Measurements from ENCODE around the gene MYH4. TPM values are rescaled to one million over a fixed set of nuclear protein-coding genes. Genes with fewer than 3 reads are reported as not detected.

The MYH4 gene
- polyA plus RNA-seq, 2 of the 4 experiments (the other 2 are of a cell fraction): not detected

- no peak for TF ChIP-seq BHLHE40 (IDR thresholded peaks at IDR 0.05; ENCODE audit: low read depth, low read length)
- no peak for TF ChIP-seq ZFP36 (IDR thresholded peaks at IDR 0.05; ENCODE audit: borderline replicate concordance, partially characterized antibody)
- no peak for TF ChIP-seq MAFK (IDR thresholded peaks at IDR 0.05; ENCODE audit: partially characterized antibody)
- TF ChIP-seq FOSL2 (IDR thresholded peaks at IDR 0.05): no peak
- TF ChIP-seq FOSL2 (CRISPR knock-in tag; IDR thresholded peaks at IDR 0.05): no peak
- TF ChIP-seq EHF (CRISPR knock-in tag; IDR thresholded peaks at IDR 0.05): no peak
- TF ChIP-seq USF2 (IDR thresholded peaks at IDR 0.05): no peak
- no peak for TF ChIP-seq NFE2L2 (conservative IDR thresholded peaks at IDR 0.05; ENCODE audit: low read length)
- no peak for TF ChIP-seq JUNB (IDR thresholded peaks at IDR 0.05)
- no peak for TF ChIP-seq NR3C1 (IDR thresholded peaks at IDR 0.05)
- no peak for TF ChIP-seq MYC (IDR thresholded peaks at IDR 0.05; ENCODE audit: borderline replicate concordance, low read length)
- TF ChIP-seq HDAC2 (IDR thresholded peaks at IDR 0.05): no peak
- TF ChIP-seq CBX8 (IDR thresholded peaks at IDR 0.05): no peak
- TF ChIP-seq EHMT2 (IDR thresholded peaks at IDR 0.05; ENCODE audit: low read depth): no peak
- no peak for TF ChIP-seq MAZ (IDR thresholded peaks at IDR 0.05; ENCODE audit: borderline replicate concordance, low read depth, low read length)
- TF ChIP-seq HOXA7 (CRISPR knock-in tag; IDR thresholded peaks at IDR 0.05): no peak
- TF ChIP-seq ZSCAN20 (CRISPR knock-in tag; IDR thresholded peaks at IDR 0.05): no peak
- TF ChIP-seq JUN (IDR thresholded peaks at IDR 0.05): no peak
- CTCF ChIA-PET: no interaction called here
- Histone ChIP-seq H3K9me3 (0 out of 3 replicates have a peak, but pooled peaks cover 3% of the 10 kb centered on the region), H3K27ac (no peak overlapping the region), H3K4me1 (no peaks in the 10 kb centered on the region), H3K4me2 (no peak overlapping the region), H3K4me3 (no peak overlapping the region)
- no peak for FAIRE-seq
- 20% methylated on average over 3 of the region's 3 CpGs for WGBS (ENCODE audit: missing lambda C conversion rate)
- POLR2A ChIA-PET: no interaction called here
- ATAC-seq: no peak
- no peak for DNase-seq (ENCODE audit: low read depth in 1 of 2, low spot score in 1 of 2)
Observed at GRCh38 chr17:10499950-10500349, 30.6 kb upstream of the MYH4 start.

GRCh38 chr17:10492004-10492403 lies 22.6 kb upstream of the MYH4 start:
- Histone ChIP-seq H3K27ac (no peak overlapping the region), H3K9me3 (peaks cover 7% of the 10 kb centered on the region; the same call in 1 of the 3 replicates), H3K4me2 (no peak overlapping the region), H3K4me3 (no peak overlapping the region), H3K4me1 (no peaks in the 10 kb centered on the region)
- no peak for ATAC-seq
- 65% methylated on average over 2 of the region's 2 CpGs for WGBS (ENCODE audit: missing lambda C conversion rate)
- DNase-seq (ENCODE audit: low read depth in 1 of 2, low spot score in 1 of 2): no peak
- ChIA-PET CTCF (interaction anchor here (0.5 kb wide), 1 partner anchor 1717 kb away, joined by 3 read pairs; no protein-coding TSS in a partner anchor), POLR2A (no interaction called here)
- no peak for FAIRE-seq
- TF ChIP-seq E2F6 (IDR thresholded peaks at IDR 0.05; ENCODE audit: borderline replicate concordance, low read depth) (no peak), POLR2AphosphoS2 (conservative IDR thresholded peaks at IDR 0.05; ENCODE audit: low read length) (no peak), RCOR1 (IDR thresholded peaks at IDR 0.05; ENCODE audit: low read depth, low read length) (no peak), MAFK (IDR thresholded peaks at IDR 0.05; ENCODE audit: partially characterized antibody) (peak; percentile 87)

- FAIRE-seq: no peak
- POLR2A ChIA-PET: no interaction called here
- CTCF ChIA-PET: interaction anchor here (1.0 kb wide), 1 partner anchor 25 kb away, joined by 5 read pairs; no protein-coding TSS in a partner anchor
- H3K4me2 ChIP-seq: no peak overlapping the region
- H3K4me3 ChIP-seq: no peak overlapping the region
- 0% methylated on average over 1 of the region's 1 CpG for WGBS (ENCODE audit: missing lambda C conversion rate)
- no peaks in the 10 kb centered on the region for H3K4me1 ChIP-seq
- H3K9me3 ChIP-seq: peaks cover 4% of the 10 kb centered on the region; the same call in 1 of the 3 replicates
- DNase-seq (ENCODE audit: low read depth in 1 of 2, low spot score in 1 of 2): no peak
- TF ChIP-seq POLR2A (IDR thresholded peaks at IDR 0.05; ENCODE audit: low read length): no peak
- TF ChIP-seq GATA3 (IDR thresholded peaks at IDR 0.05; ENCODE audit: borderline replicate concordance): no peak
- TF ChIP-seq HOXA7 (CRISPR knock-in tag; IDR thresholded peaks at IDR 0.05): no peak
- no peak for TF ChIP-seq CHD4 (IDR thresholded peaks at IDR 0.05; ENCODE audit: borderline replicate concordance)
- TF ChIP-seq HEYL (CRISPR knock-in tag; IDR thresholded peaks at IDR 0.05): no peak
- no peak for TF ChIP-seq JUN (IDR thresholded peaks at IDR 0.05)
- TF ChIP-seq TP53 (CRISPR knock-in tag; IDR thresholded peaks at IDR 0.05): no peak
- no peak for TF ChIP-seq CTCF (IDR thresholded peaks at IDR 0.05)
- ATAC-seq: no peak
- H3K27ac ChIP-seq: no peak overlapping the region
Observed at GRCh38 chr17:10482252-10482651, 12.9 kb upstream of the MYH4 start.
